ENCODE data around the gene APBA1.
"Not testable (repeated sequence)": the region's sequence is repeated elsewhere in the genome, so short reads cannot be mapped to it uniquely, and the experiment has no call there.

Gene APBA1

DNA sequence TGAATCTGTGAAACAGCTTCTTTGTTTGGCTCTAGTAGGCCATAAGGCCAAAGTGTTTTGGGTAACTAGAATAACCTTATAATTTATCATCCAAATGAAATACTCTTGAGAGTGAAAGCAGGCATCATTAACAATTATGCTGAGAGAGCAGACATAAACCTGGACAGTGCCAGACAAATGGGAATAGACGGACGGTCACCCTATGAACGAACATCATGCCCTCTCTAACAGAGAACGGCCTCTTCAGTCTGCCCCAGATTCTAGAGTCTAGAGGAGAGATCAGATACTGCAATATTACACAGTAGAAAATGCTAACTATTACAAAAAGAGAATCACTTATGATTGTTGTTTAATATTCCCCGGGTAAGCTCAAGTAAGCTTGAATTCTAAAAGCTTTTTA is 68.5 kb downstream of the APBA1 start:
- DNase-seq, result no peak

- DNase-seq, result no peak
Measured at GRCh38 chr9:69602773-69603172, 69.4 kb downstream of the APBA1 start.

- no peak for DNase-seq
Measured at GRCh38 chr9:69601698-69602097, 70.5 kb downstream of the APBA1 start.

- no peak for DNase-seq
Measured at GRCh38 chr9:69600314-69601047, 71.7 kb downstream of the APBA1 start.

- DNase-seq, result no peak
Measured at GRCh38 chr9:69599232-69599971, 72.8 kb downstream of the APBA1 start.

- not testable (repeated sequence) for DNase-seq
Measured at GRCh38 chr9:69596906-69597305, 75.3 kb downstream of the APBA1 start.

DNA sequence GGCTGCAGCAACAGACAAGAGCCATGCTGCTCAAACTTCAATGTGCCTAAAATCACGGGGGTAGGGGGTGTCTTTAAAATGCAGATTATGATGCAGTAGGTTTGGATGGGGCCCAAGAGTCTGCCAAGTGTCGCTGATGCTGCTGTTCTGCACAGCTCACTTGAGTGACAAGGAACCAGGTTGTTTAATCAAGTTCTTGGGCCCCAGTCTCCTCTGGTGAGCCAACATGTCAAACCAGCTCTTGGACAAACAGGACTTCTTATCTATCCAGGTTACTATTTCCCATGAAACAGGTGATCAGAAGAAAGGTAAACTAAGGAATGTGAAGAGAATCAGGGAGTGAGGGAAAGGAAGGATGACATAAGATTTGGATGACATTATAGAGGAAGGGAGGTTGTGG is 78.0 kb downstream of the APBA1 start:
- DNase-seq, result no peak

- DNase-seq, result no peak
Measured at GRCh38 chr9:69593756-69594155, 78.4 kb downstream of the APBA1 start.

GRCh38 chr9:69593301-69593700 is 78.9 kb downstream of the APBA1 start:
- no peak for DNase-seq

DNA sequence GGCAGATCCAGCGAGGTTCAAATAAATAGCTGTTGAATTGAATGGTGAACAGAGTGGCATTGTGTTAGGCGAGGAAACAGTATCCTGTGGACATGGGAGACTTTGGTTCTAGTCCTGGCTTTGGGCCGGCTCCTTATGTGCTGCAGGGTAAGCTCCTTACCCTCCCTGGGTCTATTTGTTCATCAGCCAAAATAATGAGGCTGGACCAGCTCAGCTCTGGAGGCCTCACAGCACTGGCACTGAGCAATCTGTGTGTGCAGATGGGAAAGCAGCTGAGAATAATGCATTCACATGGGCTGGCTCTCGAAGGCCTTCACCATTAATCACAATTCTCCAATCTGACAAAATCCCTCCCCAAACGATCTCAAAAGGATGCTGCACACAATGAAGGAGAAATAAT is 81.9 kb downstream of the APBA1 start:
- DNase-seq, result no peak

DNA sequence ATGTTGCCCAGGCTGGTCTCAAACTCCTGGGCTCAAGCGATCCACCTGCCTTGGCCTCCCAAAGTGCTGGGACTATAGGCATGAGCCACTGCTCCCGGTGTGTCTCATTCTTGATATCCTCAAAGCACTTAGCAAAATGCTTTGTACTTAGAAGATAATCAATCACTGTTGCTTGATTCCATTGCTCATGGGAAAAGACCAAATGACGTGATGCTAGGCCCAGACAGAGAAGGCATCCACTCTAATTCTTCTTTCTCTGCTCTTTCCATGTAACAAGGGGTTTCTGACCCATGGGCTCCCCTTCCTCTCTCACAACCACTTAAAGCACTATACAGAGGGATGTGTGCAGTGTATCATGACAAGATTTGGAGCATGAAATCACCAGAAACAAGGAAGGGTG is 83.0 kb downstream of the APBA1 start:
- DNase-seq, result no peak

- DNase-seq, result no peak
Measured at GRCh38 chr9:69585571-69585970, 86.6 kb downstream of the APBA1 start.

DNA sequence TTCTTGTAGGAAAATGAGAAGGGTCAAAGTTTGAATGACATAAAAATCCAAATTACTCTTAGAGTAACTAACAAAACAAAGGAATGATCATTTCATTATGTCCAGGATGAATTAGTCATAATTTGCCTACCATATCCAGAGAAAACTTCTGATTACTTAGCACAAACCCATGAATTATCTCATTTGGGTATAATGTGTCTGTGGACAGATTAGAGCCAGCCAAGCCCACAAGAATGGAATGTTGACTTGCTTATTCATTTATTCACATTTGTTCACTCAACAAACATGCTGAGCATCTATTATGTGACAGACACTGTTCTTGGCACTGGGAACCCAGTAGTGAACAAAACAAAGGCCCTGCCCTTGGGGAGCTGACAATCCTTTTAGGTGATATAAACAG is 87.4 kb downstream of the APBA1 start:
- DNase-seq, result no peak

DNA sequence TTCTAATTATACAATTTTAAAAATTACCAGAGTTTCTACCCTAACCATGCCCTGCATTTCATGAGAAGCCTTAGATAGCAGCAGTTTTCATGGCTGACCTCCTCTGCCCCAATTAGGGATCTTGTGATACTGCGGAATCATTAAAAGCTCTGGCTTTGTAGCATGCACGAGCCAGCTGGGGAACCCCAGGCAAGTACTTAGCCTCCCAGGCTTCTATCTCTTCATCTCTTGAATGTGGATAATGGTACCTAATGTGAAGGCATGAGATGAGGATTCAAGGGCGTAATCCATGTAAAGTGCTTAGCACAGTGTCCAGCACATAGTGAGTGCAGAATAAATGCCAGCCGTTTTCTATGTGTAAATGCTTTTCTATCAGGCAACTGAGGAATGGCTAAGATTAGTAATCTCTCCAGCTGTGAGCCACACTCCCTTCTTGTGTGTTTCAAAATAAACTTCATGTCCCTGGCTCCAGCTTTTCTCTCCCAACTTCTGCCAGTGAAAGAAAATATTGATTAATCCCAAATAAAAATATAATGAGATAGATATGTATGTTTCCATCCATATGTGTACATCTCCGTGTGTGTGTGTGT is 88.4 kb downstream of the APBA1 start:
- no peak for DNase-seq

DNA sequence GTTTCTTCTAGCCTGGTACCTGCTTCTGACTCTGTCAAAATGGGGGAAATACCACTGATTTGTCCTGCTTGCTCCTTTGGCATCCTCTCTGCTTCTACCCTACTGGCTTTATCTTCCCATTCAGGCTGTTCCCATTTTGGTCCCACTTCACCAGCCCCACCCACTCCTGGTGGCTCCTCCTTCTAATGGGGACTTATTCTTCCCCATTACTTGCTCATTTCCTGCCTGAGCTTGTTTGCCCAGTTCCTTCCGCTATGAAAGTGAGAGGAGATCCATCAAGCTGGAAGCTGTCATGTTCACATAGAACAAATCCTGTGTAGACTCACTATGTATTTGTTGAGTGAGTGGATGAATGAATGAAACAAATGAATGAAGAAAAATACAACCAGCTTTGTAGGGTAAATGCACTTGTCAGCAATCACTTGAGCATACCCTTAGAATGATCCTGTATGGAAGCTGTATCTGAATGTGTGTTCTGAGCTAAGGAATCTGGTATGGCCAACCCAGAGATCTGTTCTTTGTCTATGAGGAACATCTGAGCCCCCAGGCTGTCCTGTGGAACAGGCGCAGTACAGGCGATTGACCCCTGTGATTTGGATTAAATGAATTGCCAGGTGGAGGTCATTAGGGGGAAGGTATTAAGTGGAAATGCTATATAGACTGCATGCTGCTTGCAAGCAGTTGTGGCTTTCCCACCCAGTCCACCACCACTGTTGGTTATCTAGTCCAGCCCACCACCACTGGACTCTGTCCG is 89.5 kb downstream of the APBA1 start:
- no peak for DNase-seq

GRCh38 chr9:69582018-69582417 is 90.2 kb downstream of the APBA1 start:
- DNase-seq, result no peak

DNA sequence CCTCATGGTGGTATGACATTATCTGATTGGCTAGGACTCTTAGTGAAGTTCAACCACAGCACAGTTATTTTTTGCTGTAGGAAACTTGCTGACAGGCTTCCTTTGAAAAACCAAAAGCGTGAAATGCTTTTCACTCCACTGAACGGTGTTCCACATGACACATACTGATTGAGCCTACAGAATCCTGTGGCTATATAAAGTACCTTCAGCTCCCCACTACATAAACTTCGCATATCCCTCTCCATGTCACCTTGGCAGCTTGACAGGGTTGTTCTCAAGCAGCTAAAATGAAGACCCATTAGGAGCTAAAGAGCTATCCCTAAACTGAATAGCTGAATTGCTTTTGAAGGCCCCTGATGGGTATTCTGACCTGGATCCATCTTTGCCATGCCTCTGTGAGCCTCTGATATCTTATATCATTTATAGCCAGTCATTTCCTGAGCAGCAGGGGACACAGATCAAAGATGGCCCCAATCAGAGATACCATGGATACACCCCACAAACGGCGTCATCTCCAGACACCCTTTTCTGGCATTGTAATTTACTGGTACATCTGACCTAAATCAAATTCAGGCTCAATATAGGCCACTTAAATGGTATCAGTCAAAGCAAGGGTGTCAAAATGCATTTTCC is 91.5 kb downstream of the APBA1 start:
- no peak for DNase-seq

DNA sequence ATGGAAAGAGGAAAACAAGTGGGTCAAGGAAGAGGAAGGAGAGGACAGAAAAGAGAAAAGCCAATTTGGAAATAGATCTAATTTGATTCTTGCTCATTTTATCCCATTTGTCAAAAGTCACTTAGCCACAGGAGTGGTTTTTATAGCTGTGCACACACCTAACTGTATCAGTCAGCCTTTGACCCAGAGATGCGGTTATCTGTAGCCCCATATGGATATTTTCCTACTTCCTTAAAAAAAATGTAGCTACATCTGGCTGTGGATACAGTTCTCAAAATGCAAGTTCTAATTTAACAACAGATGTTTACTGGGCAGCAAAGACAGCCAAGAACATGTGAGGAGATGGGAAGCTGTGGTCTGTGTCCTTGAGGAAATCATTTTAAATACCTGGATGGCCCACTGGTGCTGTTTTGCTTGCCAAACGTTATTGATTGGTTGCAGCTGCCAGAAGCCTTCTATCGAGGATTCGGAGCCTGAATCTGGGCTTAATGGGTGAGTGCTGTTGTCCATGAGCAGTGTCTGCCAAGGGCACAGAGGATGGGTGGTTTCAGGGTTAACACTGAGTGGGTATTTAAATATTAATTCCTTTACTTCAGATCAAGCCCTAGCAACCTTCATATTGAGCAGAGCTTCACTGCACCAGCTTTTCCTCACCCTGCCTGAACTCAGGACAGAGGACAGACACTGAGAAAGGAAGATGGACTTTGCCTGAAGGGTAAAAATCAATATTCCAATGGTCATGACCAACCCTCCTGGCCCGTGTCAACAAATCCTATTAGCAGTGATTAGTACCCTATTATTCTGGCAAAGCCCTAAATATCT is 92.2 kb downstream of the APBA1 start:
- no peak for DNase-seq

DNA sequence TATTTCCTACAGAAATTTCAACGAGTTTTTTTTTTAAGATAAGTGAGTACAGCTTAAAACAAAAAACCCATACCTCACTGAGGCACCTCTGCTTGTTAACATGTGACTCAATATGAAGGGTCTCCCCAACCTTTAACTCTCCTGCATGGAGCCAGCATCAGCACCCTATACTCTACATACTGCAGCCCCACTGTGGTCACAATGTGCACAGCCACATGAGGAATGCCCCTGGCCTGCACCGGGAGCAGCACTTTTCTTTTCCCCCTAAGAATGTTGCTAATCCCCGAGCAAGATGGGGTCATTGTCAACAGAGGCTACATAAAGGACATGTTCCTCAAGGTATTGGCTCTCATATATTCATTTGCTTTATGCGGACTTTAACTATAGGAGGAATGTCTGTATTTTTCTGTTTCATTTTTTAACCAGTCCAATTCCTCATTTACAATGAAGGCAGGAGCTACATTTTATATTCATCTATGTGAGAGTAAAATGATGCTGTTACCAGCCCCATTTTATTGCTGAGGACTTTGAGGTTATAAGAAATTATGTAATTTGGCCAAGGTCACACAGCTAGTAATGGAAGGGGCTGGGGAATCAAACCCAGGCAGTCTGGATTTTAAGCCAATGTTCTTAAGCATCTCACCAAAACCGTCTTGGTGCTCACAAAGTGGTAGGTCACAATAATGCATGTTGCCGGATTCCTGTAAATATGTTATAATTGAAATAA is 93.0 kb downstream of the APBA1 start:
- no peak for DNase-seq

DNA sequence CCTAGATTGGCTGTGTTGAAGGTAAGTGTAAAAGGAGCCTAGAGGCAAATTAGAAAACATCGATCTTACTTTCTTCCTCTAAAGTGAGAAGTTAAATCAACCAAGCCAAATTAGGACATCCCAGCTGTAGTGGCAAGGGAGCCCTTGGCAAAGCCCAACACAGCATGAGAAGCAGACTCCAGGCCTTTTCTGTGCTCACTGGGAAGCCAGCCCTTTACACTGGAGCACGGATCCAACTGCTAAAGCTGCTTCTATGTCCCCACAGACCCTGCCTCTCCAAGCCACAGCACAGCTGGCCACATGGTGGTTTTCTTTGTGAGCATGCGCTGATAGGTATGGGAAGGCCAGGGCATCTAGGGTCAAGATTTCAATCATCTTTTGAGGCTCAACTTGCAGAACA is 94.1 kb downstream of the APBA1 start:
- DNase-seq, result no peak

DNA sequence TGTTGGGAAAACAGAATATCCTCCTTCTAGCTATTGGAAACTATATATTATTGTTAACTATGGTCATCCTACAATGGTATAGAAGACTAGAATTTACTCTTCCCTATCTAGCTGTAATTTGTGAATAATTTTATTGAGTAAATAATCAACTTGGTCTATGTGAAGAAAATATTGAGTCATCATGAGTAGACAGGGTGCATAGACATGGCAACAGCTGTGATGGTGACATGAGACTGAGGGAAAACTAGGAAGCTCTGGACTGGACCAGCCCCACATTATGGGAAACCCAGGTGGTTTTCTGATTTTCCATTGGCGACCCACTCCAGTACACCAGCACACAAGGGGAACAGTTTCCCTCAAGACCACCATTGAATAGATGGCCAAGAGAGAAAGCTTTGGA is 95.0 kb downstream of the APBA1 start:
- no peak for DNase-seq
